ENCODE measurements around the gene PMF1.

PMF1 gene

DNA sequence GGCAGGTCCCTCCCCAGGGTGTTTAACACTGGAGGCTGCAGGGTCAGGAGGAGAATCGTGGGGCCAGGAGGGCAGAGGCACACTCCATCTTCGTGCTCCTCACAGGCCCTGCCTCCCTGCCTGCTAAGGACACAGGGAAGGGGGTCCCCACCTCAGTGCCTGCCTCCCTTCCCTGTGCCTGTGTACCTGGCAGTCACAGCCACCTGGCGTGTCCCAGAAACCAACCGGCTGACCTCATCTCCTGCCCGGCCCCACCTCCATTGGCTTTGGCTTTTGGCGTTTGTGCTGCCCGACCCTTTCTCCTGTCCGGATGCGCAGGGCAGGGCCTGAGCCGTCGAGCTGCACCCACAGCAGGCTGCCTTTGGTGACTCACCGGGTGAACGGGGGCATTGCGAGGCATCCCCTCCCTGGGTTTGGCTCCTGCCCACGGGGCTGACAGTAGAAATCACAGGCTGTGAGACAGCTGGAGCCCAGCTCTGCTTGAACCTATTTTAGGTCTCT lies 28.6 kb downstream of the PMF1 start:
- DNase-seq, result no peak

DNA sequence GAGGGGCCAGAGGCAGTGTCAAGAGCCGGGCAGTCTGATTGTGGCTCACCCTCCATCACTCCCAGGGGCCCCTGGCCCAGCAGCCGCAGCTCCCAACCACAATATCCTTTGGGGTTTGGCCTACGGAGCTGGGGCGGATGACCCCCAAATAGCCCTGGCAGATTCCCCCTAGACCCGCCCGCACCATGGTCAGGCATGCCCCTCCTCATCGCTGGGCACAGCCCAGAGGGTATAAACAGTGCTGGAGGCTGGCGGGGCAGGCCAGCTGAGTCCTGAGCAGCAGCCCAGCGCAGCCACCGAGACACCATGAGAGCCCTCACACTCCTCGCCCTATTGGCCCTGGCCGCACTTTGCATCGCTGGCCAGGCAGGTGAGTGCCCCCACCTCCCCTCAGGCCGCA lies 29.1 kb downstream of the PMF1 start, which contains the start of gene BGLAP:
Gene BGLAP, plus strand, starts transcription at position 259 of the 400 bp plus-strand sequence. Its CDS starts 48 bp downstream, at position 307.
- no peak for DNase-seq

DNA sequence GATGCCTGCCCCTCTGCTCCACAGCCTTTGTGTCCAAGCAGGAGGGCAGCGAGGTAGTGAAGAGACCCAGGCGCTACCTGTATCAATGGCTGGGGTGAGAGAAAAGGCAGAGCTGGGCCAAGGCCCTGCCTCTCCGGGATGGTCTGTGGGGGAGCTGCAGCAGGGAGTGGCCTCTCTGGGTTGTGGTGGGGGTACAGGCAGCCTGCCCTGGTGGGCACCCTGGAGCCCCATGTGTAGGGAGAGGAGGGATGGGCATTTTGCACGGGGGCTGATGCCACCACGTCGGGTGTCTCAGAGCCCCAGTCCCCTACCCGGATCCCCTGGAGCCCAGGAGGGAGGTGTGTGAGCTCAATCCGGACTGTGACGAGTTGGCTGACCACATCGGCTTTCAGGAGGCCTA lies 29.9 kb downstream of the PMF1 start:
- DNase-seq, result no peak

DNA sequence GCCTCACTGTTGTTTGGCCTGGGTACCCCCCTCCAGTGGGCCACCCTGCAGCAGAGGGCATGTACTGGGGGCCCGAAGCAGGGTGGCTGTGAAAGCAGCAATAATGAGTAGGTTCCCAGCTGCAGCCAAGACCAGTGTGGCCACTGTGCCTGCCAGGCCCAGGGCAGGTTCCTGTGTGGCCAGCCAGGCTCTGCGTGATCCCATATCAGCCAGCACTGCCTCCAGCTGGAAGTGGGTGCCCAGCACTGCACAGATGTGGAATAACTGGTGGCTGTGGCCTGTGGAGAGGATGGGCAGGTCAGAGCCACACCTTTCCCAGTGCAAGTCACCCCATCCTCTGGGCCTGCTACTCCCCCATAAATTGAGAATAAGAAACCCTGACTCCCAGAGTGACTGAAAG lies 31.3 kb downstream of the PMF1 start:
- DNase-seq, result no peak

DNA sequence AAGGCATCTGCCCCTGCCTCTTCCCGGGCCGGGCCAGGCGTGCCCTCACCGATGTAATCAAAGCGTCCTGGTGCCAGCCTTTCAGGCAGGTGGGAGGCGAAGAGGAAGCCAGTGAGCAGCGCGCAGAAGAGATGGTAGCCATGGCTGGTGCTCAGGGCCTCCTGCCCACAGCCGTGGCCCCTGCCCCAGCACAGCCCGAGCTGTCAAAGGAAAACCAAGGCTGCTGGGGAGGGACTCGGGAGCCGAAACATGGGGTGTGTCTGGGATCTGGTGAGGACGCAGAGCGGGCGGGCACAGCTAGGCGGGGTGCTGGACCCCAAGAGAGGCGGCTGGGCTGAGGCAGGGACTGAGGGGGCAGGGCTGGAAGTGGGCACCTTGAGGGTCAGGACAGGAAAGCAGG lies 31.9 kb downstream of the PMF1 start:
- no peak for DNase-seq

DNA sequence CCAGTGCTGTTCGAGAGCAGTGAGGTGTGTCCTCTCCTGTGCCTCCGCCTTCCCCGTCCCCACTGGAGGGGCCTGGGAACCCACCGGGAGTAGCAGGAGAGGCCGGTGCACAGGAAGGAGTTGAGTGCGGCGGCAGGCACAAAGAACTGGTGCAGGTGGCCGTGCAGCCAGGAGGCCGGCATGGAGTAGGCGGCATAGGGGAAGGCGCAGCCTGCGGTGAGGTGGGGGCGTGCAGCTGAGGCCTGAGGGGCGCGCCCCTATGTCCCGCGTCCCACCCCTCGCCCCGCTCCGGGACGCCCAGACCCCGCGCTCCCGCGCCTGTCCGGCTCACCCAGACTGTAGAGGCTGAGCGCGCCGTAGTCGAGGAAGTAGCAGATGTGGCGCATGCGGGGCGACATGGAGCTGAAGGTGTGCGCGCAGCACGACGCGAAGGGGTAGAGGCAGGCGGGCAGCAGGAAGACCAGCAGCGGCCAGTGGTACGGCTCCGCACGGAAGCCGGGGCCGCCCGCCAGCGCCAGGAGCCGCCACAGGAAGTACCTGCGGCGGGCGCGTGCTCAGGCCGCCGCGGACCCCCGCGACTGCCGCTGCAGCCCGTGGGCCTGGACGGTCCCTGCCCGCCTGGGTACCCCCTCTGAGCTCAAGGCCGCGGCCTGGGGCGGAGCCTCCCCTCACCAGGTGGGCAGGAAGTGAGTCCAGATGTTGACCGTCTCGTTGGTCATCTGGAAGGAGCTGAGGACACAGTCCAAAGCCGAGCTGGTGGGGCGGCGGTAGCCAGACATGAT lies 32.8 kb downstream of the PMF1 start:
- peak; percentile 52 to 64 for DNase-seq

DNA sequence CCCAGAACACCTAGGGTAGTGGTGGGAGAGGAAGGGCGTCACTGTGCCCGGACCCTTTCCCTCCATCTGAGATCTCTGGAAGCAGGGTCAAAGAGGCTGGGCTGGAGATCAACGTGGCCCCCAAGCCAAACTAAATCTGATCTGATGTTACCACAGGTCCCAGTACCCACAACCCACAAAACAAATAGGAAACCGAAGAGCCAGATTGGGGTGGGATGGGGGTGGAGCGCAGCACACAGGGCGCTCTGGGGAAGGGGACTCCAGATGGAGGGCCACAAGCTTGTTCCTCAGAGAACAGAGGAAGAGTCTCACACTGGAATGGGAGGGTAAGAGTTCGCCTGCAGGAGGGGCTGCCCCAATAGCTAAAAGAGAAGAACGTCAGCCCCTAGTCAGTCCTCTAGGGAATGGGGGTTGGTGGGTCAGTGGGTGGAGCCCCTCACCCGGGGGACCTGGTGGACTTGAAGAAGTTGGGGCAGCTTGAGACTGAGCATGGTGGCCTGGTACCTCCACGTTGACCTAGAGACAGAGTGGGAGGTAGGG lies 33.5 kb downstream of the PMF1 start:
- DNase-seq, result peak in 1 of 2 experiments; percentile 35

DNA sequence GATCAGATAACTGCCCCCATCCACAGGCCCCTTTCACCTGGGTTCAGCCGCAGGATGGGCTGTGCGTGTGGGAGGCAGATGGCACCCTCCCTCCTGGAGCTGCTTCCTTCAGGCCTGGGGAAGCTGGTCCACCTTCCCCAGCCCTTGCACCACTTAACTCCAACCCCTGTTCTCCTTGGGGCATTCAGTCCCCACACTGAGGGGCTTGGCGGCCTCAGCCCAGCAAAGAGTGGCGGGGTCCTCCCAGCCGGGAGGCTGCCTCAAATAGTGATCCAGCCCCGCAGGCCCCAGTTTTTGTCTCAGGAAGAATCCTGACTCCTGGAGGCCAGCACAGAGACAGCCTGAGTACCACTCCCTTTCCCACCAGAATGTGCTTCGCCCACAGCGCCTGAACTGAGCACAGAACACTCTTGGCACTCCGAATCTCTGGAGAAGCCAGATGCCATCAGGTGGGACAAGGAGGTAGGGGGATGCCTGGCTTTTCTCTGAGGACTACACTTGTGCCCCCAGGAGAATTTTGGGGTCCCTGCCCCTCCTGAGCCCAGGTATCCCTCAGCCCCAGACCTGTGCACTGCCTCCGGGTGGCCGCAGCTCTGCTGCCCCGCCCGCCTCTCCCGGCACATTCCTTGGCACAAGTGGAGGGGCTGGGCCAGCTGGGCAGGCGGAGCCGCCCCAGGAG lies 34.1 kb downstream of the PMF1 start:
- DNase-seq, result peak in 1 of 2 experiments; percentile 31

DNA sequence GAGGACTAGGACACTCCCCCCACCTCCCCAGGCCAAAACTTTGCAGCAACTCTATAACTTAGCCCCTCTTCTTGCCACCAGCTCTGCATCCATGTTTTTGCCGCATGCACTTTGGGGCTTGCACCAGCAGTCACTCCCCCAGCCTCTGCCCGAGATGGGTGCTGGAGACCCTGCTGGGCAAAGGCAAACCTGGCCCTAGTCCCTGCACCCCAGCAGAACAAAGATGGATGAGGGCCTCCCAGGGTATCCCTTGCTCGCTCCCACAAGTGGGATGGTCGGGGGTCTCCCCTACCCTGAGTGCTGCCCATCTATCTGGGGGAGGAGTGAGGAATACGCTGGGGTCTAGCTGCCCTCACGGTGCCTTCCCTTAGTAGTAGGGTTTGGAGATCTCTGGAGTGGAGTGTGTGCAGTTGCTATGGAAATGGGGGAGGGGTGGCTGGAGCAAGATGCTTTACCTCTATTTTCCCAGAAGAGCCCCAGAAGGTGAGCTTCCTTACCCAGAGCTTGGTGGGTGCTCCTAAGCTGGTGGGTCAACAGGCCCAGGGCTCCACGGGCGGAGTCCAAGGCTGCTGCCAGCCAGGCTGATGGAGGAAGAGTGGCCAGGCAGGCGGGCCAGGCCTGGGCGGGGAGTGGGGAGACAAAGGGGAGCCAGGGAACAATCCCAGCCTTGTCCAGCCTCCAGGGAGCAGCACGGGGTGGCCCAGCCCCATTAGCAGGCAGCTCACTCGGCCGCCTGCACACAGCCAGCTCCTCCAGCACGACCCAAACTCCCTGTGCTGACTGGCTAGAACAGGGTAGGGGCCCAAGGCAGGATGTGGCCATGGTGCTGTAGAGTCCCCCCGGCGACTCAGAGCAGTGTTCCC lies 34.9 kb downstream of the PMF1 start, which contains the start of gene PAQR6:
Gene PAQR6, minus strand, starts transcription at position 597 of the 863 bp plus-strand sequence. CDS start 1,325 bp downstream, outside the sequence.
- DNase-seq, result no peak

DNA sequence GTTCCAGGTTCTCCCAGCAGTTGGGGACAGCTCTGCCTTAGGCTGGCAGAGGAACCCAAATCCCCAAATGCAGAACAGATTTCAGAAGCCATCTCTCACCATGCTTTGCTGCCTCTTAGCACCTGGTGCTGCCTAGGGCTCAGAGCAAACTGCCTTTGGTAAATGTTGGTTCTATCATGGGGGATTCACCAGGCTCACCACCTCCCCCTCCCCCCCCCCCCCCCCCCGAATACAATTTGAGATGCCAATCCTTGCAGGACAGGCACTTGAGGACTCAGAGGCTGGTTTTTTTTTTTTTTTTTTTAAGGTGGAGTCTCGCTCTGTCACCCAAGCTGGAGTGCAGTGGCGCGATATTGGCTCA lies 35.5 kb downstream of the PMF1 start:
- DNase-seq, result no peak

DNA sequence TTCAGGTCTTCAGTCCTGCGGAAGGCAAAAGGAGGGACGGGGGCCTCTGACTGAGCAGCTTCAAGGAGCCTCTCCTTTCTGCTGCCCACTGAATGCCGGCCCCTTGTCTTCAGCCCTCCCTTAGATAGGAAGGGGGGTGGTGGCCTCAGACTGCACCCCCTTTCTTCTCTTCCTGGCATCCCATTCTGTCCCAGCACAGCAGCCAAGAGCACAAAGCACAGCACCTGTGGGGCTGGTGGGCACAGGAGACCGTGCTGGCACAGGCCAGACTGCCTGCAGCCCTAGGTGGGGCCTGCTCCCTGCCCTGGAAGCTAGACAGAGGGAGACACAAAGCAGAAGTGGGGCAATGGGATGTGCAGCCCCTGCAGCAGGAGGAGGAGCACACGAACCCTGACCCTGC lies 36.8 kb downstream of the PMF1 start:
- no peak for DNase-seq

DNA sequence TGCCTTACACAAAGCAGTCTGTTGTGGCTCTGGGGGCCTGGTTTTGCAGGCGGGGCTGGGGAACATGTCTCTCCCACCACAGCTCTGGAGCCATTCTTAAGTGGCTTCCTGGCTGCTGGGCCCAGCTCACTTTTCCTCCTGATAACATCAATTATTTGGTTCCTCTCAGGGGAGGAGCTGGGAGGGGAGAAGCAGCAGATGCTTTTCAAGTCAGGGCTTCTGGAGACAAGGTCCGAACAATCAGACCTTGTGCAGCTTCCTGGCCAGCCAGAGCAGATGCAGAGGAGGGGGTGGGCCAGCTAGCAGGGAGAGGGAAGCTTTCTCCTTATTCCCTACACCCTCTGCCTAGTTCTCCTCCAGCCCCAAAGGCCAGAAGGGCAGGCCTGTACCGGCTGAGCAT lies 38.7 kb downstream of the PMF1 start:
- DNase-seq, result no peak

DNA sequence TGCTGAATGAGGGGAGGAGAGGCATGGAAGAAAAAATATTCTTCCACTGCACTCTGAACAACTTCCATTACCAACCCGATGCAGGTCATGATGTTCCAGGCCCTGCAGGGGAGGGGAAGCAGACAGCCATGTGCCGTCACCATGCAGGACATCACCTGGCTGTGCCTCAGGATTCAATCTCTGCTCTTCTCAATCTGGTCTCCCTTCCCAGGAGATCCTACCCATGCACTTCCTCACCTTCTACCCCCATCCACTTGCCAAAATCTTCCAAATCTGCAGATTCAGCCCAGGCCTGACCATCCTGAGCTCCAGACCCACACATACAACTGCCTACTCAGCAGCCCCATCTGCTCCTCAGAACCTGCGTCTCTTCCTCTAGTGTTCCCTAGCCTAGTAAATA lies 40.8 kb downstream of the PMF1 start:
- DNase-seq, result no peak

DNA sequence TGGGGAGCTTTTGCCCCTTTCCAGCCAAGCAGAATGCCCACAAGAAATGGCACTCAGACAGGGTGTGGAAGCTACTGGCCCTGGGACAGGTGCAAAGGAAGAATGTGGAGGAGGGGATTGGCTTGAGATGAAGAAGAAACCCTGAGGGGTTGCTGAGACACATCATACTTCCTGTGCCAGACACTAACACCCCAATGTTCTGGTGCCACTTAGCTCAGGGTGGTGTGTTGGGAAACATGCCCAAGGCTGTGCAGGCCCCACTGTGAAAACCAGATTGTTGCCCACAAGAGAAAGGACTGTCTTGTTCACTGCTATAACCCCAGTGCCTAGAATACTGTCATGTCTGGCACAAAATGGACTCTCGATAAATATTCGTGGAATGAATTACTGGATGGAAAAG lies 44.9 kb downstream of the PMF1 start:
- DNase-seq, result no peak

DNA sequence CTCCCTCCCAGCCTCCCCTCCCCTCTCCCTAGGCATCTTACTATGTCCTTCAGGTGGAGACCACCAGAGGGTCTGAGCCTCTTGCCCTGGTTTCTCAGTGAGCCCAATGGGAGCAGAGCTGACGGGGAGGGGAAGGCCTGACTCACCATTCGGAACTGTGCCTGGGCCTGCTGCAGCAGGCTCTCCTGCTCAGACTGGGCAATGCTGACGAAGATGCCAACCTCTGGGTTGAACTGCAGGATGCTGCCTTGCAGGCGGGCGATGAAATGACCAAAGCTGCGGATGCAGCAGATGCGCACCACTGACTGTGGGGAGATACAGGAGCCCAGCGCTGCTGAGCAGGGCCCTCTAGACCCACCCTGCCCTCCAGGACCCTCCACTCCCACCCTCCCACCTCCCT lies 46.1 kb downstream of the PMF1 start:
- no peak for DNase-seq

DNA sequence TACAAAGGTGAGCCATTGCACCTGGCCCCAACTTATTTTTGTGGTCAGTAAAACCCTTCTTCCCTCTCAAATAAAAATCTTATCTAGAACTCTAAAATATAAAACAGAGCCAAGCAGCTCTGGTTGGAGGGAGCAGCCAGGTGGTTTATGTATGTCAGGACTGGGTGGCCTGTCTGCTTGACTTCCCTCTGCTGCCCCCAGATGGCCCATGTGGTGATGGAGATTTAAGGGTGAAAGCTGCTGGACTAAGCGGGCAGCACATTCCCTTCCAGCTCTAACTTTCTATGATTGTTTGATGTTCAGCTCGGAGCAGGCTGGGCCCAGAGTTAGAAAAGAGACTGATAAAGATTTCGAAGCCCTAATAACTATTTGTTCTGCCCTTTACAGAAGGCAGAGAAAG lies 47.0 kb downstream of the PMF1 start:
- DNase-seq, result no peak

DNA sequence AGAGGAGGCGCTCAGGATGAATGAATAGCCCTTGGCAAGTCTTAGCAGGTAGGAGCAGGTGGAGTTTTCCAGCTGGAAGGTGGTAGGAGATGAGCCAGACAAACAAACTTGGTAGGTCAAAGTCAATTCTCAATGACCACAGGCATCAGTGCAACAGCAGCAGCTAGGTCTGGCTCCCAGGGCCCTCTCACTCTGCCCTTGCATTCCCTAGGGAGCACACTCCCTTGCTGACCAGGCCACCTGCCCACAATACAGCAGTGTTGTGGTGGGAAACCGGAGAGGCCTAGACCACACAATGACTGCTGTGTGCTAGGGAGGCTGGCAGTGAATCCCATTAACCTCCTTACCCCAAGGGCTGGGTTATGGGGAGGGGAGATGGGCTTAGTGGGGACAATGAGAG lies 48.1 kb downstream of the PMF1 start:
- no peak for DNase-seq

DNA sequence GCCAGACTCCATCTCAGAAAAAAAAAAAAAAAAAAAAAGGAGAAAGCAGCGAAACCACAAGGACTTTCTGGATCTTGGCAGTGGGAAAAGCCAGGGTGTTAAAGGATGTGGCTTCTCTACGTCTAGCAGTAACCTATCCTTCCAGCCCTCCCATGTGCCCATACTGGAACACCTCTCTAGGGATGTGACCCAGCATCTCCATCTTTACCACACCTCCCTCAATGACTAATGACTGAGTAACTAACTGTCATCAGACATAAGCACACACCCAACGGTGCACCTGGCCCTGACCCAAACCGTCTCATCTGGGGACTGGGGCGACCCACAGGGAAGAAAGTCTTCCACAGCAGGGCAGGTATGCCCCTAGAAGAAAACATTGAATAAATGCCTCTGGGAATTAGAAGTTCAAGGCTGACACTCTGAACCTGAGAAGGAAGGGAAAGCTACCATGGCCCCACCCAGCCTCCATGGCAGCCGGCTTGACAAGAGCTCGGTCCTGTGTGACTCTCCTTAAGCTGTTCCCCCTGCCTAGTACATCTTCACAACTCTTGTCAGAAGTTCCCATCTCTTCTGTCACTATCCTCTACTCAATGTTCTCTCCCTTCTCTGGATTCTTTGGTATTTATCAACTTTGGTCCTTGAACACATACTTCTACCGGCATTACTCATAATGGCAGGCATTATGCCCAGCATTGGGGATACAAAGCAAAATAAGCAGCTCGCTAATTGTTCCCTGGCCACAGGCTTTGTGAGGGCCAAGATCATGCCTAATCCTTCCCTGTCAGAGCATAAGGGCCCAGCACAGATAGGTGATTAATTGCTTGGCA lies 49.9 kb downstream of the PMF1 start:
- DNase-seq, result peak in 1 of 2 experiments; percentile 43

DNA sequence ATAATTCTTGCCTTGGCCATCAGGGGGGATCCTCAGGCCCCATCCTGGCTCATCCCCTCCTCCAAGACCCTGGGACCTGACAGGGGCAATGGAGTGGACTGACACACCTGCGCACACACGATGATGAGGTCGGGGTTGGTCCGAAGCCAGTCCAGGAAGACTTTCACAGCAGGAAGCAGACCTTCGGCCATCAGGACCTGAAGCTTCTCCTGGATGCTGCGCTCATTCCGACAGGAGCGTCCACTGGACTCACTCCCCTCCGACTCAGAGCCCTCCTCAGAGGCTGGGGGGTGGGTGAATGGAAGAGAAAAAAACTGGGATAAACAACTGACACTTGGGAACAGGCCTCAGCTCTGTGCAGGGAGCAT lies 50.5 kb downstream of the PMF1 start:
- no peak for DNase-seq

DNA sequence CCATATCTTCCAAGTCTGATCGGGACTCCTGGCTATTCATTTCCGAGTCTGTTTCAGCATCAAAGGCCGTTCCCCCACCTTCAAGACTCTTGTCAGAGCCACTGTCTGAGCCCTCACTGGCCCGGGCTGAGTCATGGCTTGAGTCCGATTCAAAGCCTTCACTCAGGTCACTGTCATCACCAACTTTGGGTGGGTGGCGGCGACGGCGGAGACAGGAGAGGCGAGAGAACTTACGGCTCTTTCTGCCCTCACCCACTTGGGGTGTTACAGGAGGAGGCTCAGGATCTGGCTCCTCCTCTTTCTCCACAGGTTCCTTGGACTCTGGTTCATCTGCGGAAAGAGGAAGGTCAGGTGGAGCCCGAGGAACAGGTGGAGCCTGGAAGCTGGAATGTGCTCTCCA lies 53.2 kb downstream of the PMF1 start:
- no peak for DNase-seq

DNA sequence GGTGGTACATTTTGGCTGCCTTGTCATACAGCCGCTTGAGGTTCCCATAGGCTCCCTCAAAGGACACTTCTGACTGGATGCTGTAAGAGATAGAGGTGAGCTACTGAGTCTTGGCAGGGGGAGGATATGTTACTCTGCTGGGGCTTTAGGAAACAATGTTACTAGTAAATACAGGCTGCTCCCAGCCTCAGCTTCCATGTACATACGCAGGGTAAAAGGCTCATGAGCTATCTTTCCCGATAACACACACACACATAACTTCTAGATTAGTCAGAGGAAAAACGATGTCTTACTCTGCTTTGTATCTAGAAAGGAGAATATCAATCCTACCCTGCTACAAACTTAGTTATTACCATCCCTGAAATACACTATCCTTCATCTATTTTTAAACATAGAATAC lies 55.5 kb downstream of the PMF1 start:
- DNase-seq, result no peak

DNA sequence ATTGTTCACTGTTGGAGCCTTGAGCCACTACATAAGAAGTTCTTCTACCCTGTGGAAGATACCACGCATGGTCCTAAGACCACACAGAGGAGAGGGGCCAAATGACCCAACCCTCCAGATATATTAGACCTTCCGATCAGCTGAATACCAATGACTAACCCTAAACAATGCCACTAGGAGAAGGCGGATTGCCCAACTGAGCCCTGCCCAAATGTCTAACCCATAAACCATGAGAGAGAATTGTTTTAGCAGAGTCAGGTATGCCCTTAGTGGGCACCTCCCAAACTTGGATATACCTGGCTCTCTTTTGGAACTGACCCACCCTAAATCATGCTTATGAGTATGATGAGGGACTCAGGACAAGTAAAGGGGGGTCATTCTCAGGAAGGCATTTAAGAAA lies 57.5 kb downstream of the PMF1 start:
- no peak for DNase-seq

Measured in activated T-cell treated with anti-CD3 and anti-CD28 coated beads, Interleukin-2, amount 50 U/mL, for 48 hours (primary cell).